Cortex of kidney (tissue), 1 donor: ENCODE results near the gene PAGE1.
"Not testable (repeated sequence)": the region's sequence is repeated elsewhere in the genome, so short reads cannot be mapped to it uniquely, and the experiment has no call there.

Source experiments
- DNase-seq: peaks from one replicate; lab custom pipeline; 2025; lab: John Stamatoyannopoulos, UW

The PAGE1 gene, protein sequence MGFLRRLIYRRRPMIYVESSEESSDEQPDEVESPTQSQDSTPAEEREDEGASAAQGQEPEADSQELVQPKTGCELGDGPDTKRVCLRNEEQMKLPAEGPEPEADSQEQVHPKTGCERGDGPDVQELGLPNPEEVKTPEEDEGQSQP

DNA sequence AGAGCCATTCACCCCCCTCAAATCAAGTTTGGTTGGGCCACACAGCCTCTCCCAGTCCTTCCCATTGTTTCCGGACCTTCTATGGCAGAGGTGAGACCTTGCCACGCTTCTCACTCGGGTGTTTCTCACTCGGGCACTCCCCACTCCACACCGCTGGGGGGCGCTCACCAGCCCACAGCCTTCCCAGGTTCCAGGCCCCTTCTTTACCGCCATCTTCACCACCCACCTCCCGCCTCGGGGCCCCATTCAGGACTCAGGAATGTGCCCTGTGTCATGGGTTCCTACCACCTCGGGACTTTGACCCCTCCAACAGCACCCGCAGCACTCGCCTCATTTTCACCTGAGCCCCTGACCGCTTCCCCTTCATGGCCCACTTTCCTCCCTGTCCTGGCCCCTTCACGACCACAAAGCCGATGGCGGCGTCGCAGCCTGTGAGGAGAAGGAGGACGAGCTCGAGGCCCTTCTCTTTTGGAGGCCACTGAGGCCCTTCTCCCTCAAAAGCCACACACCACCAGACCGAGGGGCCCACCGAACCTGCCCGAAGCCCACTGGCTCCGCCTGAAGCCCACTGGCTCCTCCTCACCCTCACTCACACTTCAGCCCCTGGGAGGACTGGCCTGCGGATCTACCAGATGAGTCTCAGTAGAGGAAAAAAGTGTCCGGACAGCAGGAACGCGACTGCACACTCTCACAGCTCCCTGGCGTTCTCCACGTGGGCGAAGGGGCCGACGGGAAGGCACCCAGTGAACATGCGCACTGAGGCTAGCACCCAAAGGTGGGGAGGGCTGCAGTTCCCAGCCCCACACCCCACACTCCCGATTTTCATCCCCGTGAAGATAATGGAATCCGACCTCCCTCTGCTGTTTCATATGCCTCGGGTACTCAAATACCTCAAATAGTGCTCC, at the start of gene PAGE1:
Gene PAGE1 (minus strand): TSS at position 709 of the 905 bp plus-strand sequence. CDS start 1,214 bp downstream, outside the sequence.
- no peak for DNase-seq

DNA sequence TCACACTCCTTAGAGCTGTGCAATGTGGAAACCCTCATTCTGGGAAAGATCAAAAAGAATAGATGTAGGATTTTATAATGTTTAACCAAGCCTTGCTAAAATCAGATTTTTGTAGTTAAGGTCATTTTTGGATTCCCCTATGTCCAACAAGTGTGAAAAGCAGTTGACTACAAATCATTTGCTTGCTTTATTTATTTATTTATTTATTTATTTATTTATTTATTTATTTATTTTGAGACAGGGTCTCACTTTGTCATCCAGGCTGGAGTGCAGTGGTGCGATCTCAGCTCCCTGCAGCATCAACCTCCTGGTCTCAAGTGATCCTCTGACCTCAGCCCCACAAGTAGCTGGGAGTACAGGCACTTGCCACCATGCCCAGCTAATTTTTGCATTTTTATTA, 45.7 kb upstream of the PAGE1 start:
- DNase-seq = not testable (repeated sequence)

DNA sequence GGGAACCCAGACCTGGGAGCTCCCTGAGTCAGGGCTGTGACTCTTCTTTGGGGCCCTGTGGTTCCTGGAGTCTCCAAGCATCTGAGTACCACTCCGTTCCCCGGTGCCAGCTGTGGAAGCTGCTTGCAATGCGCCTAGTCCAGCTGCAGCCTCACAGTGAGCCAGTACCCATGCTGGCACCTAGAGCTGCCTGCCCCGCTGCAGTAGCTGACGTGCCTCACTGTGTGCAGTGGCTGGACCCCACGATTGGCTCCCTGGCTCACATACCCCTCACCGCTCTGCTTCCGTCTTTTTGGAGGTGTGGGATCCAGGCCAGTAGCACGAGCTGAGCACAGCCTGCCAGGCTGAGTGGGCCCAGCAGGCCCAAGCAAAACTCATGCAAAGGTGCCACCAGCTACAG, 32.1 kb upstream of the PAGE1 start:
- DNase-seq = no peak

DNA sequence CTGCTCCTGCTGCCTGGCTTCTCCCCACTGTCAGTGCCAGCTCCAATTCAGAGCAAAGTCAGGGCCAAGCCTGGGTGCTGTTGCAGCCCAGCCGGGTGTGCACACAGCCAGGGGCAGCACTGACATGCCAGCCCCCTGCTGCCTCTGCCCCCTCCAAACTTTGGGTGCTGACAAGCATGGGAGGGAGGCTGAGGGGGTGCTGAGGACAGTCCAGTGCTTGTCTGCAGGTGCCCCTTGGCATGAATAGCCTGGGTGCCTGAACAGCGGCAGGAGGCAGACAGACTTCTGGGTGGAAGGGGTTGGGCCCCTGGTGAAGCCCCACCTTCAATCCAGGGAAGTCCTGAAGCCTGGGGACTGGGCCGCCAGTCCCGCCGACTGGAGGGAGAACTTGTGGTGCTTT, 31.2 kb upstream of the PAGE1 start:
- no peak for DNase-seq

DNA sequence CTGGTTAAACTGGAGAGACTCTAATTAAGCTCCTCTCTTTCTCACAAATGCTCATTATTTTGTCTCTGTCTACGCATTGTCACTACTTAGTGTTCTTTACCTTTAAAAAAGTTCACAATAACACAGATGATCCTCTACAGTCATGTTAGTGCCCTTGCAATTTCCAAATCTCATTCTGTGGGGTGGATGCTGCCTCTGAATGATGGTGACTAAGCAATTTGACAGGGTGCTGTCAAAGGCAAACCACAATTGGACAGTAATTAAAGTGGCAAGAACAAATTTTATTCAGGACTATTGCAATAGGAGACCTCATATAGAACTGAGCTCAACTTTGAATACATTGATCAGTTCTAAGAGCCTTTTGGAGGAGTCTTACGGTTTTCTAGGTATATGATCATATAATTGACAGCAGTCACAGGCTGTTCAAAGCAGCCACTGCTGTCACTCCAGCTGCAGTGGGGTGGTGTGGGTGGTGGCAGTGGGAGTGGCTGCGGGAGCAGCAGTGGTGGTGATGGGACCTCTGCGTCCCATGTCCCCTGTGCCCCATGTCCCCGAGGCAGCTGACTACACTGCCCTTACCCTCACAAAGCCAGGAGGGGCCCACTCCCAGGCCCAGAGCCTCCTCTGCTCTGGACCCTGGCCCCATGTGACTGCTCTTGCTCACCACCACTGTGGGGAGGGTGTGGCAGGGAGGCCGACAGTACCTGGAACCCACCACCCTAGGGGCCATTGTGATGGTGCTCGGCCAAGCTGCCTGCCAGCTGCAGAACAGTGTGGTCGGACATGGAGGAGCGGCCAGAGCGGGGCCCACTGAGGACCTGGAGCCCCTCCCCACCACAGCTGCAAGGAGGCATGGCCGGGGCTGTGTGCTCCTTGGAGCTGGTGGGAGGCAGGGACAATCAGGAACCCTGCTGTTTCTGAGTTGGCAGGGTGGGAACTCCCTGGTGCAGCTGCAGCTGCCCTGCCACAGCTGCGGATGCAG, 30.4 kb upstream of the PAGE1 start:
- peak; percentile 1 for DNase-seq

DNA sequence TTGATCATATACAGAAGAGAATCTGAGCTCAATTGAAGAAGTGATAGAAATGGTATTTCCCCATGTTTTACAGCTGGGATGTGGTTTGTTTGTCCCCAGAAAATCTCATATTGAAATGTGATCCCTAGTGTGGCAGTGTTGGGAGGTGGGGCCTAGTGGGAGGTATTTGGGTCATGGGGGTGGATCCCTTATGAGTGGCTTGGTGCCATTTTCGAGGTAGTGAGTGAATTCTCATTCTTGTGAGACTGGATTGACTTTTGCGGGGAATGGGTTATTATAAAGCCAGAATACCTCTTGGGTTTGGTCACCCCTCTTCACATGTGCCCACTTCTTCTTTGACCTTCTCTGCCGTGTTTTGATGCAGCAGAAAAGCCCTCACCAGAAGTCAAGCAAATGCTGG, 29.6 kb upstream of the PAGE1 start:
- no peak for DNase-seq

DNA sequence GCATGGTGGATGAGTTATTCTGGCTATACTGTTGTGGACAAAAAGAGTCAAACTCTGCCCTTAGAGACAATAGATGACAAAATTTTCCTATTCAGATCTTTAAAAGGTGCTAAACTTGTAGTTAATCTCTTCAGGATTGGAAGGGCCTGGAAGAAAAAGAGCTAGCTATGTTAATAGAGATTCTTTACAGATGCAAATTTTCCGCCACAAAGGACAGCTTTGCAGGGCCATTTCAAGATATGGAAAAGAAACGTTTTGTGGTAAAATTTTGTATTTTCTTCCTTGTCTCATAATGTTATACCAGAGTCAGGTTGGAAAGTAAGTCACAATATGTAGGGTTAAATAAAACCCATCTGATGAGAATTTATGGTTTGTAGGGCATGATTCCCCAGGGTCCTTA, 24.3 kb upstream of the PAGE1 start:
- not testable (repeated sequence) for DNase-seq

DNA sequence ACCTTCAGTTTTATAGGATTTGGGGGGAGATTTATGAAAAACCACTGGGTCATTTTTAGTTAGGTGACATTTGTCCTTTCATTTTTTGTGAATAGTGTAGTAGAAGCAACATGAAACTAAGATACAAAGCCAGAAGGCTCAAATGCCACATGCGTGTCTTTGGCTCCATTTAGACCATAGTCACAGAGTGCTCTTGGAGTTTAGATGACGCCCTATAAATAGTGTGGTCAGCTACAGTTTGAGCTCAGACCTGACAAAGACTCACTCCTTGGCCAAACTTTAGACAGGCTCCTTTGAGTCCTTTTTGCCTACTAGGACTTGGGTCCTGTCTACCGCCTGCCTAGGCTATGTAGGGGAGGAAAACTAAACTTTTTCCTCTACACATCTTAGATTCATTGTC, 16.8 kb upstream of the PAGE1 start:
- DNase-seq = no peak

DNA sequence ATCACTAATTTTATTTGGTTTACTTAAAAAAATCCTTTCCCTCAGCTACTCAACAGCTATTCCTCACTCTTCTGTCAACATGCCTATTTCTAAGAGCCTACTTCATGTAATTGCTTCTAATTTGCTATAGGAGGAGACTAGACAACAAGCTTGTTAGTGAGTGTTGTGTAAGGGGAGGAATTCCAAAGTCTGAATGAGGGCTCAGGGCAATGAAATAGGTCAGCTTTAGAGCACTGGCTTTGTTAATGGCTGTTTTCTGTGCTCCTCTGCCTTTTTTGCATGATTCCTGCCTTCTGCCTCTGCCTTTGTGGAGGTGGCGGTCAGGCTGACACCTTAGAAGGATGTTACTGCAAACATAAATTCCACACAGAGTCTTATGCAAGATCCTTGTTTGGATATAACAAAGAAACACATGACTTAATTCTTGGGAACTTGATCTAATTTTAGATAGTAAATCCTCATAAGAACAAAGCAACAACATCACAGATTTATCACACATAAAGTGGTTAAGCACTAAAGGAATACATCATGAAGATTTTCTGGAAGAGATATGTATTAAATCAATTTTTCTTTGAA, 15.0 kb upstream of the PAGE1 start:
- no peak for DNase-seq

DNA sequence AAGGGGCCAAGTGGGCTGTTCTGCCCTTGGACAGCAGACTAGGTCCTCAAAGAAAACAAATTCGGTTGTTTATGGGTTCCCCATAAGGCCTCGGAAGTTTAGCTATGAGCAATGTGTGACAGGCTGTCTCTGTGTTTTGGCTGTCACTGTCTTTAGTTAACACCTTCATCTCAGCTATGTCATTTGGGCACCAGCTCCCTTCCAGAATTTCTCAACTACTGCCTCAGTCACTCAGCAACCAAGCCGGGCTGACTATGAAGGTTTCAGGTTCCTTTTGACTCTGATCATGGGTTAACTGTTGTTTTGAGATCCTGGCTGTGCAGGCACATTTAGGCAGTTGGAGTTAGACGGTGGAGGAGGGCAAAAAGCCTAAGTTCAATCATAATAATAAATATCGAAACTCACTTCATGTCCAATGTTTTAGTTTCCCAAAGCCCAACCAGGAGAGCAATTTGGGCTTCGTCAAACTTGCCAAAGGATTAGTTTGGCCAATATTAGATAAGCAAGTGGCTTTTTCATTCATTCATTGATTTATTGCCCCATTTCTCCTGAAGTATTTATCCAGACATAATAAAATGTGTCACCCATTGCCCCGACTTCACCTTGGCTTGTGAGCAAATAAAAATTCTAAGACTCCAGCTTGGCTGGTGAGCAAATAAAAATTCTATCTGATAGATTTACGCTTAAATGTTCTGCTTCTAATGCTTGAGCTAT, 9.1 kb upstream of the PAGE1 start:
- no peak for DNase-seq

DNA sequence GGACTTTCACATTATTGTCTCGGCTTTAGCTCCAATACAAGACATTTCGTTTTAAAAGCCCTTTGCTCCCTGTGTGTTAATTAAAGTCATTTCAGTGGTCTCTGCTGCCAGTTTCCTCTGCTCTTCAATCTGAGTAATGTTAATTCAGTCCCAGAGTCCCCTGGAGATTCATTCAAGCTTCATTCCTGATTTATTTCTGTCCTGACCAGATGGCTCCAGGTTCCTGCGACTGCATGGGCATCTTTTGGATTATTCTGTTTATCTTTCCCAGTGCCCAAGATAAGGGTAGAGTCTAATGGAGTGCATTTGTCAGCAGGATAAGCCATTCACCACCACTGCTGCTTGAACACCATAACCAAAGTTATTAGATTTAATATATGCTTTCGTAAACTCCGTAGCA, 6.1 kb upstream of the PAGE1 start:
- DNase-seq = no peak

DNA sequence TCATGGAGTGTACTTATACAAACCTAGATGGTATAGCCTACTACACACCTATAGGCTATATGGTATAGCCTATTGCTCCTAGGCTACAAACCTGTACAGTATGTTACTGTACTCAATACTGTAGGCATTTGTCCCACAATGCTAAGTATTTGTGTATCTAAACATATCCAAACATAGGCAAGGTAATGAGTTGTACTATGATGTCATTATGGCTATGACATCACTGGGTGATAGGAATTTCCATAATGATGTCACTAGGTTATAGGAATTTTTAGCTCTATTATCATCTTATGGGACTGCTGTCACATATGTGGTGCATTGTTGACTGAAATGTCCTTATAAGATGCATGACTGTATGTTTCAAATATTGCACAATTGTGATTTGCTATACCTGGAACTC, 5.5 kb upstream of the PAGE1 start:
- DNase-seq = no peak

DNA sequence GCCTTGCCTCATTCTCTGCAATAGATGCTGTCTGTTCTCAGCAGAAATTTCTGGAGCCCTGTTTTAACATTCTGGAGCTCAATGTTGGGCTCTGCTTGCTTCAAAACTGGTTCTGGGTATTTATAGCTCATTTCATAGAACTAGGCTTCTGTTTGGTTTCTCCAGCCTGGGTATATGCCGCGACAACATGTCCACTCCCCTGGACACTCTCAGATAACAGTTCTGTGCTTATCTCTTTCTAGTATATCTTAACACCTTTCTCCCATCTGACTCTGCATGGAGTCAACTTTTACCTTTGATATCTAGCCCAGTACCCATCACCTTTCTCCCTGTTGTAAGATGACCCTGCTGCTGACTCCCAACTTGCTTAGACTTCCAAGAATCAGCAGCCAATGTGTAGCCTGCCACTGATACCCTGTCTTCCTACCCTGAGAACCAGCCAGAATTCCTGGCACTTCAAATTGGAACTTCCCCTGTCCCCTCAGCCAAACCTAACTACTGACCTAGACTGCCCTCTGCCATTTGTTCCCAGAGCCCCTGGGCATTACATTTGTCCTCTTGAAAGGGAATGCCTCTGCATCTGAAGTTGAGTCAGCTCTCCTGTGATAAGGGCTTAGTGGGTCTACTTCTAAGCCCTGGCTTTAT, 20.6 kb downstream of the PAGE1 start:
- no peak for DNase-seq

DNA sequence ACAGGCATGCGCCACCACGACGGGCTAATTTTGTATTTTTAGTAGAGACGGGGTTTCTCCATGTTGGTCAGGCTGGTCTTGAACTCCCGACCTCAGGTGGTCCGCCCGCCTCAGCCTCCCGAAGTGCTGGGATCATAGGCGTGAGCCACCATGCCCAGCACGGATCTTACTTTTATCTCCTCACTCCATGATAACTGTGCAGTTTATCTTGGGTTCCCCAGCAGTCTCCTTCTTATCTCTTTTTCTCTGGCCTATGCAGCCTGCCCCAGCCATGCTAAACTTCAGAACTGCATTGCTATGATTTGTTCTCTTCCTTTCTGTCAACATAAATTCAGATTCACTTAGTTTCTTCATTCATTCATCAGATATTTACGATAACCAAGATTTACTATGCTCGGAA, 22.4 kb downstream of the PAGE1 start:
- DNase-seq = no peak

DNA sequence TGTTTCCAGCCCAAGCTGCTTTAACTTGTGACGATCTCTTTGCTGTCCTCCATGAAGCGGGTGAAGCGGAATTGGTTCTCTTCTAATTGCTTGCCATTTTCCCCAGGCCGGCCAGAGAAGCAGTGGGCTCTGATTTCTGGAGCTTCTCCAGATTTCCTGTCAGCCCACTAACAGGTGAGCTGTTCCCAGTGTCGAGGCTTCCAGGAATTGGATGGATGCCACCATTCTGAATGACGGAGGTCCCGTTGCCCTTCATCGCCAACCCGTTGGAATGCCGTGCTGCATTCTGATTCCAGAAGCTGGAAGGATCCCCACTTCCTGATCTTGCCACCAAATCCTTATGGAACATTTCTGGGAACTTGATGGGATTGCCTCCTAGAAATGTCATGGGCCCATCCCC, 31.0 kb downstream of the PAGE1 start:
- no peak for DNase-seq

DNA sequence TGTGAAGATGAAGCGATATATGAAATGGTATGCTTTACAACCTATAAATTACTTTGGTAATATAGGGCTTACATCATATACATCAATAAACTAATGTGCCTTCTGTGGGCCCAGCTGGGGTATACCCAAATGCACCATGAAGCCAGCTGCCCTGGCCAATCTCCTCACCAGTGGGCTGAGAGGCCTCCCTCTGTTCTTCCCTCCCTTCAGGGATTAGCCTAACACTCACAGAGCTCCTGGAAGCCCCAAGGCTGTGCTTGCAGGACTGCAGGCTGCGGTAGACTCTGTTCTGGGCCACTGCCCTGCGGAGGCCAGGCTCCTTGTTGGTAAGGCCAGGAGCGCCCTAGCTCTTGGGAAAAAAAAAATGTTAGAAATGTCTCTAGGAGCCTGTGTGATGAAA, 33.9 kb downstream of the PAGE1 start:
- no peak for DNase-seq

DNA sequence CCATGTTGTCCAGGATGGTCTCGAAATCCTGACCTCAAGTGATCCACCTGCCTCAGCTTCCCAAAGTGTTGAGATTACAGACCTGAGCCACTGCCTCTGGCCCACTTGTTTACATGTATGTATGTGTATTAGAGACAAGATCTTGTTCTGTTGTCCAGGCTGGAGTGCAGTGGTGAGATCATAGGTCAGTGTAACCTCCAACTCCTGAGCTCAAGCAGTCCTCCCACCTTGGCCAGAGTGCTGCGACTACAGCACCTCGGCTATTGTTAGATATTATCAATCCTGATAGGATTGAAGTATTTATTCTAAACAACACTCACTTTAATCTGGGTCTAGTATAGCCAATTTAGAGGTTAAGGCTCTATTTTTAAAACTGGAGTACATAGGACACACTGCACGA, 36.0 kb downstream of the PAGE1 start:
- no peak for DNase-seq

DNA sequence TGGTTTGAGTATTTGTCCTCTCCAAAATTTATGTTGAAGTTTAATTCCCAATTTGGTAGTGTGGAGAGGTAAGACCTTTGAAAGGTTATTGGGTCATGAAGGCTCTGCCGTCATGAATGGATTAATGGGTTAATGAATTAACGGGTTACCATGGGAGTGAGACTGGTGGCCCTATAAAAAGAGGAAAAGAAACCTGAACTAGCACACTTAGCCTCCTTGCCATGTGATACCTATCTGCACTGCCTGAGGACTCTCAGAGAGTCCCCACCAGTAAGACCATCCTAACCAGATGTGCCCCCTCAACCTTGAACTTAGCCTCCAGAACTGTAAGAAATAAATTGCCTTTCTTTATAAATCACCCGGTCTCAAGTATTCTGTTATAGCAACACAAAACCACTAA, 39.3 kb downstream of the PAGE1 start:
- no peak for DNase-seq

DNA sequence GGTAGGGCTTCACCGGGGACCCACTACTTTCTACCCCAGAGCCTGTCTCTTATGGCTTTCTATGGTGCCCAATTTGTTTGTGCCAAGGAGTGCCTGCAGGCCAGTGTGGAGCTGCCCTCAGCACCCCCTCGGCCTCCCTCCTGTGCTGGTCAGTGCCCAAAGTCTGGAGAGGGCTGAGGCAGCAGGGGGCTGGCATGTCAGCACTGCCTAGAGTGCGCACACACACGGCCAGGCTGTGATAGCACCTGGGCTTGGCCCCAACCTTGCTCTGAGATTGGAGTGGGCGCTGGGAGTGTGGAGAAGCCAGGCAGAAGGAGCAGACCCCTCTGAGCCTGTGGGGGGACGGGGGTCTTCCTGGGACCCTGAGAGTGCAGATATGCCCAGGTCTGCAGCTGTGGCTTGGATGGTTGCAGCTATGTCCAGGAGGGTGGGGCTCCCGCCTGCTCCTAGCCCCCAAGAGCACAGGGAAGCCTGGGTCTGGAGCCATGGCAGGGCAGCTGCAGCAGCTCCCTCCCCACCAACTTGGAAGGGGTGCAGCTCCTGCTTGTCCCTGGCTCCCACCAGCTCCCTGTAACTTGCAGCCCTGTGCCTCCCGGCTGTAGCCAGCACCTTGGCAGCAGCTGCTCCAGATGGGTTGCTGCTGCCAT, 50.7 kb downstream of the PAGE1 start:
- no peak for DNase-seq
